HepG2 (cell line): ENCODE results near the gene LYSMD3. TPM values are rescaled to one million over a fixed set of nuclear protein-coding genes. Genes with fewer than 3 reads are reported as not detected.

Source experiments
- AFF4 ChIP-seq: sonication (generic); formaldehyde crosslinking; IDR thresholded peaks from 2 replicates; pipeline ENCODE4 v1.4.0; 2020; ENCODE audit warnings: missing genetic modification reagents
- AGO2 ChIP-seq: fragments of 200-400 bp; formaldehyde crosslinking; optimal IDR thresholded peaks from 2 replicates; pipeline ENCODE3; 2017; ENCODE audit warnings: mild to moderate bottlenecking, low read depth, low read length, moderate library complexity
- CBX1 ChIP-seq: IDR thresholded peaks from one replicate; pipeline ENCODE4 v1.6.1; 2016; ENCODE audit warnings: antibody characterized with exemption, low read depth
- FOXC1 ChIP-seq: sonication (generic); formaldehyde crosslinking; IDR thresholded peaks from 2 replicates; pipeline ENCODE4 v1.8.0; 2022; ENCODE audit warnings: mild to moderate bottlenecking, missing genetic modification reagents, borderline replicate concordance
- GABPA ChIP-seq, 2 experiments: IDR thresholded peaks; 2 replicates each; pipeline ENCODE4 v1.6.1; 2011 to 2016; ENCODE audit warnings: low read depth in 2 of 2, low read length in 1 of 2, missing biosample characterization in 1 of 2, missing genetic modification characterization in 1 of 2
- HDAC6 ChIP-seq: fragments of 200-600 bp; sonication (generic); IDR thresholded peaks from 2 replicates; pipeline ENCODE4 v1.7.0; 2017; ENCODE audit warnings: mild to moderate bottlenecking, antibody characterized with exemption, low read length, low read depth
- HOXA7 ChIP-seq: sonication (generic); formaldehyde crosslinking; IDR thresholded peaks from 2 replicates; pipeline ENCODE4 v1.8.1; 2022; ENCODE audit warnings: mild to moderate bottlenecking, missing genetic modification reagents, moderate library complexity
- IKZF1 ChIP-seq: fragments of 450-650 bp; IDR thresholded peaks from 2 replicates; pipeline ENCODE4 v1.7.1; 2016
- MXD3 ChIP-seq: IDR thresholded peaks from 2 replicates; pipeline ENCODE4 v1.6.1; 2016; ENCODE audit warnings: mild to moderate bottlenecking, missing biosample characterization, missing genetic modification reagents
- SAP130 ChIP-seq: IDR thresholded peaks from 2 replicates; pipeline ENCODE4 v1.6.1; 2016; ENCODE audit warnings: low read depth
- SP140L ChIP-seq: sonication (generic); formaldehyde crosslinking; IDR thresholded peaks from 2 replicates; pipeline ENCODE4 v1.4.0; 2020; ENCODE audit warnings: missing genetic modification reagents, borderline replicate concordance
- SP5 ChIP-seq: IDR thresholded peaks from 2 replicates; pipeline ENCODE4 v1.6.1; 2016; ENCODE audit warnings: low read depth, borderline replicate concordance
- TP53 ChIP-seq: sonication (generic); formaldehyde crosslinking; conservative IDR thresholded peaks from 2 replicates; pipeline ENCODE4 v1.4.0; 2020; ENCODE audit warnings: missing genetic modification reagents
- ZNF24 ChIP-seq: fragments of 450-650 bp; IDR thresholded peaks from 2 replicates; pipeline ENCODE4 v1.6.1; 2017; ENCODE audit warnings: antibody characterized with exemption, mild to moderate bottlenecking
- ZNF317 ChIP-seq: sonication (generic); formaldehyde crosslinking; IDR thresholded peaks from 2 replicates; pipeline ENCODE4 v1.5.0; 2020; ENCODE audit warnings: mild to moderate bottlenecking, missing genetic modification reagents
- ZNF335 ChIP-seq: sonication (generic); formaldehyde crosslinking; IDR thresholded peaks from 2 replicates; pipeline ENCODE4 v1.4.0; 2020; ENCODE audit warnings: missing genetic modification reagents
- ZNF501 ChIP-seq: sonication (generic); formaldehyde crosslinking; IDR thresholded peaks from 2 replicates; pipeline ENCODE4 v1.5.1; 2020; ENCODE audit warnings: mild to moderate bottlenecking, moderate library complexity, missing genetic modification reagents
- ZNF652 ChIP-seq: IDR thresholded peaks from 2 replicates; pipeline ENCODE4 v1.6.1; 2016; ENCODE audit warnings: low read depth, borderline replicate concordance
- ZNF678 ChIP-seq: sonication (generic); formaldehyde crosslinking; IDR thresholded peaks from 2 replicates; pipeline ENCODE4 v1.4.0; 2020; ENCODE audit warnings: mild to moderate bottlenecking, missing genetic modification reagents
- ZNF749 ChIP-seq: sonication (generic); formaldehyde crosslinking; IDR thresholded peaks from 2 replicates; pipeline ENCODE4 v1.8.0; 2022; ENCODE audit warnings: mild to moderate bottlenecking, missing genetic modification reagents, moderate library complexity, borderline replicate concordance
- polyA plus RNA-seq, 8 experiments: library from polyadenylated mRNA; depleted of rRNA in 3 of 8; stranded (reverse) in 7 of 8; unstranded in 1 of 8; fragments of >200 nt; fragmentation: Illumina TruSeq in 4 of 8; extraction: Trizol in 4 of 8; gene quantifications; 2 replicates each; pipeline versions ENCODE4 v1.2.1 to v1.2.3, GENCODE V29; 2011 to 2016; ENCODE audit warnings: low read depth in 4 of 8, missing spikeins in 1 of 8, mixed read lengths in 1 of 8; ENCODE audit not compliant: insufficient read depth in 1 of 8
- total RNA-seq, 5 experiments: library from RNA; depleted of rRNA; stranded (reverse); fragments of >200 nt; fragmentation: Illumina TruSeq; extraction: Trizol; gene quantifications; 2 replicates each; pipeline ENCODE4 v1.2.3, GENCODE V29; 2016; ENCODE audit warnings: low read depth in 1 of 5

The LYSMD3 gene
- total and polyA plus RNA-seq, 2 of the 13 experiments (the other 11 are each of a cell fraction or from before 2014, with no cell fraction given): 9.1 to 13.8 TPM

DNA sequence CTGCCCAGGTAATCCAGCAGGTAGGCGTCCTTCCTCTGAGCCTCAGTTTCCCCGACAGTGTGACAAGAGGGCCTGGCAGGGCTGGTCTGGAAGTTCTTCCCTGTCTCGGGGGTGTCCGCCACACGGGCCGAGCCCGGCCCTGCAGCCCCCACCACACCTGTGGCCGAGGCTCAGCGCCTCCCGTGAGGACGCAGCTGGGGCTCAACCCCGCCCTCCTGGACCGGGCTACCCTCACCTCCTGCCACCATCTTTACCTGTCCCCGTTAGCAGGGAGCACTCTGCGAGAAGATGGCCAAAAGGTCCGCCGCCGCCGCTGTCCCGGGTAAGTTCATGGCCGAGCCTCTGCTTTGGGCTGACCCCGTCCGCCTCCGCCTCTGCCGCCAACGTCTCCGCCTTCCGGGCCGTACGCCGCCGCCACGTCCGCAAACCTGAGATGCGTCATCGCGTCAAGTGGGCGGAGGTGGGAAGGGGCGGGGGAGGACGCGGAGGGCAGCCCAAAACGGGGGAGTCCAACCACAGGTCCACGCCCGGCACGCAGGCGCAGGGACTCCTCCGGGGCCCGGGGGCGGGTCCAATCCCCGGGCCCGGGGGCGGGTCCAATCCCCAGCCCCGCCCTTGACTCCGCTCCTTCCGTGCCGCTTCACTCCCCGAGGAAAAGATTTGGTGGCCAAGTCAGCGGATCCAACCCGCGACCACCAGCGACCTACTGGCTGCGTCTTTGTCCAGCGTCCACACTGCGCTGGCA, at the start of gene LYSMD3 (continued):
- TF ChIP-seq AFF4: no peak
- TF ChIP-seq TP53 (CRISPR knock-in tag): no peak
- TF ChIP-seq ZNF749 (CRISPR knock-in tag): no peak; the same call in 1 of the 2 replicates
- no peak for TF ChIP-seq IKZF1
- no peak for TF ChIP-seq MXD3 (CRISPR knock-in tag)
- no peak for TF ChIP-seq HOXA7 (CRISPR knock-in tag)
- TF ChIP-seq AGO2: peak; percentile 70
- peak; percentile 82; the same call in 1 of the 2 replicates for TF ChIP-seq FOXC1 (CRISPR knock-in tag)
- TF ChIP-seq CBX1: no peak
- TF ChIP-seq HDAC6: no peak
- TF ChIP-seq ZNF24: no peak
- TF ChIP-seq ZNF317: no peak; the same call in 1 of the 2 replicates
- peak; percentile 92 for TF ChIP-seq SP5 (CRISPR knock-in tag)
- TF ChIP-seq ZNF652 (CRISPR knock-in tag): no peak
- peak; percentile 92 for TF ChIP-seq SAP130 (CRISPR knock-in tag)
- no peak; the same call in 1 of the 2 replicates for TF ChIP-seq GABPA (IDR thresholded peaks at IDR 0.05; ENCODE audit: low read depth, low read length)
- no peak; the same call in 1 of the 2 replicates for TF ChIP-seq GABPA (CRISPR knock-in tag; IDR thresholded peaks at IDR 0.05; ENCODE audit: low read depth)
- TF ChIP-seq ZNF501 (CRISPR knock-in tag): peak; percentile 92
- 0 out of 2 replicates have a peak, but pooled peaks have one; percentile 59 for TF ChIP-seq ZNF678 (CRISPR knock-in tag)
- no peak for TF ChIP-seq SP140L (CRISPR knock-in tag)
- TF ChIP-seq ZNF335: no peak
